GM19463 (cell line): ENCODE results near the gene SLC6A7.

Source experiments
- ATAC-seq: cut with Tn5 transposase; IDR thresholded peaks from one replicate; pipeline ENCODE4 v1.9.1; 2021; ENCODE audit warnings: mild to moderate bottlenecking, moderate library complexity; ENCODE audit not compliant: unreplicated experiment

The SLC6A7 gene

GRCh38 chr5:150189728-150190502 lies at the start of gene SLC6A7:
TSS of gene SLC6A7 (plus strand) at chr5:150190062. CDS start at chr5:150190328, 266 bp downstream.
- no peak for ATAC-seq

DNA sequence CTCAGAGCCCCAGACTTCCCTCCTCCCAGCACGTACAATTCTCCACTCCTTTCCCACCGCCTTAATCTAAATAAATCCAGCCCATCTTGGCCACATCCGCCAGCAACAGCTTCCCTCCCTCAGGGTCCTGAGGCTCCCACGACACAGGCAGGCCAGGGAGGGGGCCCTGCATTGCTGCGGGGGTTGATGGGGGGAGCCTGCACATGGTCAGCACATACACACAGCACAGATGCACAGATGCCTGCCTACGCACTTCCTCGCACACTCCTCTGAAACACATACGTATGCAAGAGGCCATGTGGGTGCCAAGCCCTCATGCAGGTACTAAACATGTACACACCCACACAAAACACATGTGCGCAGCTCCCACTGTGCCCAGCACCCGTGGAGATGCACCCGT lies 49.0 kb upstream of the SLC6A7 start:
- no peak for ATAC-seq

GRCh38 chr5:150141544-150142184 lies 48.2 kb upstream of the SLC6A7 start:
- no peak for ATAC-seq

DNA sequence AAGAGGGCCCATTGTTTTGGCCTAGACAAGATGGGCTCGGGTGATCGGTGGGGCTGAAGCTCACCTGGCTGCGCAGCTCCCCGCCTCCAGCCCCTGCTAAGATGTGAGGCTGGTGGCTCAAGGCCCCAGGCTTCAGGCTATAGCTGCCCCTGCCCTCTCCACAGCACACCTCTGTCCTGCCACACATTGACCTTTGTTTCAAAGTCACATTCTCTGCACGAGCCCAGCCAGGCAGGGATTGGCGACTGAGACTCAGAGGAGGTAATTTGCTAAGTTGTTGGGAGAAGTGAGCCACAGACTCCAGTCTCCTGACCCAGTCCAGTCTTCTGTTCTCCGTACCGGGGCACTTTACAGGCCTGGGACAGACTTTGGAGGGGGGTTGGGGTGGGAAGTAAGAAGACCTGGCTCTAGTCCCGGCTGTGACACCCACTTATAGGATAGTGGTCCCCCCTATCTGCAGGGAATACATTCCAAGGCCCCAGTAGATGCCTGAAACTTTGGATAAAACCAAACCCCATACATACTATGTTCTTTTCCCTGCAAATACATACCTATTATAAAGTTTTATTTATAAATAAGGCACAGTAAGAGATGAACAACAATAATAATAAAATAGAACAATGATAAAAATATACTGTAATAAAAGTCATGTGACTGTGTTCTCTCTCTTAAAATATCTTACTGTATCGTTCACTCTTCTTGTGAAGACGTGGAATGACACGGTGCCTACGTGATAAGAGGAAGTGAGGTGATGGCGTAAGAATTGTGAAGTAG lies 47.5 kb upstream of the SLC6A7 start:
- no peak for ATAC-seq

DNA sequence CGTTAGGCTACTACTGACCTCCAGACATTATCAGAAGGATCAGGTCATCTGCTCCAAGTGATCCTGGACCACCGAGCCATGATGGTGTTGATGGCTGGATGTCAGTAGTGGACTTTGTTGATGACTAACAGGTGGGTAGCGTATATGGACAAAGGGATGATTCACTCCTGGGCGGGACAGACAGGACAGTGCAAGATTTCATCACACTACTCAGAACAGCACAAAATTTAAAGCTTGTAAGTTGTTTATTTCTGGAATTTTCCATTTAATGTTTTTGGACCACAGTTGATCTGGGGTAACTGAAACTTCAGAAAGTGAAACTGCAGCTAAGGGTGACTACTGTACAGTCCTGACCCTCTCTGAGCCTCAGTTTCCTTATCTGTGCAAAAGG lies 46.9 kb upstream of the SLC6A7 start:
- no peak for ATAC-seq

- no peak for ATAC-seq
Measured at GRCh38 chr5:150143350-150144245, 46.3 kb upstream of the SLC6A7 start.

GRCh38 chr5:150144246-150144801 lies 45.5 kb upstream of the SLC6A7 start:
- no peak for ATAC-seq

GRCh38 chr5:150144879-150145278 lies 45.0 kb upstream of the SLC6A7 start:
- no peak for ATAC-seq

- no peak for ATAC-seq
Measured at GRCh38 chr5:150146235-150146634, 43.6 kb upstream of the SLC6A7 start.

DNA sequence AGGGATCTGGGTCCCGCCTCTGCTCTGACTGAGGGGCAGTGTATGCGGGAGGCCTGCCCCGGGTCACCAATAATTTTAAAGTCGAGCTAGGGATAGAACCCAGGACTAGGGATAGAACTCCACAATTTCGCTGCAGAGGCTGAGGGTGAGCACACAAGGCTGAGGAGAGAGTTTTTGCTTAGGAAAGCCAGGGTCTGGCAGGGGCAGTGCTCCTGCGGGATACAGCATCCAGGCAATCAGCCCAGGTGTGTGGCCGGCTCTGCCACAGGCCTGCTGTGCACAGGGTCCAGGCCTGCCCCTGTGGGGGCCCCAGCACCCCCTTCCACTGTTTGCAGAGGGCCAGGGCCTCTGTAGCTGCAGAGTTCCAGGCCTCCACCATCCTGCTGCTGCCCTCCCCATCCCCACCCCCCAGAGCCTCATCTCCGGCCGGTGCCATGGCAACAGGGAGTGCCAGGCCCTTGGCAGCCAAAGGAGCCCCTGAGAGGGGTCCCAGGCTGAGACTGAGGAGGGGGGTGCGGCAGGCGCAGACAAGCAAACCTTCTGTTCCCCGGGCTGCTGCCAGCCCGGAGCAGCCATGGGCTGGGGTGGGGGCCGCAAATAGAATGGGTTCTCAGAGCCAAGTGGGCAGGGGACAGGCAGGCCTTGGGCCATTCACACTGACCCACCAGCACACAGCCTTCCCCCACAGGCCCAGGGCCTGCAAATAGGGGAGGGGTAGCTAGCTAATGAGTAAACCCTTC lies 42.8 kb upstream of the SLC6A7 start:
- ATAC-seq = no peak

GRCh38 chr5:150147670-150148069 lies 42.2 kb upstream of the SLC6A7 start:
- no peak for ATAC-seq

DNA sequence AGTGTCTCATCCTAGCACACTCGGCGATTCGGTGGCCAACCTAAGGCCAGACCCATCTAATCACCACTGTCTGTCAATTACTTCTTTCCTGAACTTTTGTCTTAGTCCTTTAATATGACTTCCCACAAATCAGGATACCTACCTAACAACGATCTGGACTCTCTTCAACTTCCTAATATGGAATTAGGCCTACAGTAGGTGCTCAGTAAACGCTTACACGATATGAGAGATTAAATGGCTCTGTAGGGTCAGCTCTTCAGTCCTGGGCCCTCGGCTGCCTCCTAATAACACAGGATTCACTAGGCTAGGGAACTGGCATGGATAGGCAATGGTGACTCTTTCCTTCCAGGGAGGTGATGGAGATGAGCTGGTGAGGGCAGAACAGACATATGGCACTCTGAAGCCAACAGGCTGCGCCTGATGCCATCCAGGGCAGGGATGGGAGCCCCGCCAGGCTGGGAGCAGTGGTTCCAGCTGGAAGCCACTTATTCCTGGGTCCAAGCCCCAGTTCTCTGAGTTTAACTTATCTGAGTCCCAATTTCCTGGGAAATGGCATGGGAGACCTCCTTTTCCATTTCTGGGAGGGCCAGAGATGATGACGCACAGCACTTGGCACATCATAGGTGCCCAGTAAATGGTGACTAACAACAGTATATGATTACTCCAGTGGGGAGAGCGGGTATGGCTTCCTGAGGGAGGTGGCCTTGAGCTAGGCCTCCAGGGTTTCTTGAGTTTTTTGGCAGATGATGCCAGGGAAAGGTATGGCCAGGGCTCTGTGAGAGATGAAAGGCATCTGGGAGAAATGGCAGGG lies 41.5 kb upstream of the SLC6A7 start:
- no peak for ATAC-seq

GRCh38 chr5:150149618-150150017 lies 40.2 kb upstream of the SLC6A7 start:
- no peak for ATAC-seq

DNA sequence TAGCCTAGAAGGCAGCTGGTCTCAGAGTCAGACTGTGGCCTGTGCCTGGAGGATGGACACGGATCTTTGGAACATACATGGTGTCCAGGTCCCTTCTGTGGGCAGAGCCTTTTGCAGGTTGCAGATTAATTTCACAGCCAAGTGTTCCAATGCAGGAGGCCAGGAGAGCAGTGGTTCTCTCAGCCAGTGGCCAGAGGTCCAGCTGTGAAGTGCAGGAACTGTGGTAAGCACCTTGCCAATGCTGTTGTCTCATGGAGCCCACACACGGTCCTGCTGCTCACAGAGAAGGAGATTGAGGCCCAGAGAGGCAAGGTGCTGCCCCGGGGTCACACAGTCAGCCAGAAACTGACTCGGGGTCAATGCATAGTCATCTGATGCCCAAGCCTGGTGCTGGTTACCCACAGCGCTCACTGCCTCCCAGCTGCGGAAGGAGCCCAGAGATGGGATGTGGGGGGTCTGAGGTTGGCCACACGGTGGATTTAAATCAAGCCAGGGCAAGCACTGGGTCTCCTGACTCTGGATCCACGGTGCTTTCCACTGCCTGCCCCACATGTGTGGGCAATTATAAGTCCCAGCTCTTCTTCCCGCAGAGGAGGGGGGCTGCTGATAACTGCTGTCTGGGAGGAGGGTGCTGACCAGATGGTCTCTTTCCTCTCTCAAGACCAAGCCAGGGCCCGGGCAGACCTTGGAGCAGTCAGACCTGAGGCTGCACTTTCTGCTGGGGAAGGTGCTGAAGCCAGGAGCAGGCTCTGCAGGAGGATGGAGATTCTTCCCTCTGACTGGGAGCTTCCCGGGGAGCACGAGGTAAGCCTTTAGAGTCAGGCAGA lies 37.0 kb upstream of the SLC6A7 start:
- ATAC-seq = no peak

DNA sequence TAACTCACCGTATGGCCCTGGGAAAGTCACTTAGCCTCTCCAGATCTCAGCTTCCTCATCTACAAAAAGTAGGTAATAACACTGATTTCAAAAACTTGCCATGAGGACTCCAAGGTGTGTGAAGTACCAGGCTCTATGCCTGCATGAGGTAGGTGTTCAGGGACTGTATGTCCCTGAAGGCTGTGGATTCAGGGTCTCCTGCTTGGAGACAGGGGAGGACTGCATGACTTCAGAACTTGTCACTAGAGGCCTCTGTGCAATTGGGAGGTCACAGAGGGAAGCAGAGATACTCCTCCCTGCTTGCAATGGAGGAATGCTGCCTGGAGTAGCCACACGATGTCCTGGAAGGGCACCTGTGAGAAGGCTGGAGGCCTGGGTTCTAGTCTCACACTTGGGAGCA lies 36.4 kb upstream of the SLC6A7 start:
- no peak for ATAC-seq

GRCh38 chr5:150153957-150154617 lies 35.8 kb upstream of the SLC6A7 start:
- ATAC-seq = no peak

GRCh38 chr5:150154618-150155128 lies 35.2 kb upstream of the SLC6A7 start:
- no peak for ATAC-seq
